HG03342 (cell line): ENCODE data around the gene ARVCF.
"Not testable (repeated sequence)": the region's sequence is repeated elsewhere in the genome, so short reads cannot be mapped to it uniquely, and the experiment has no call there.

ENCODE experiments used
- ATAC-seq: cut with Tn5 transposase; IDR thresholded peaks from one replicate; pipeline ENCODE4 v1.9.1; 2021; ENCODE audit warnings: mild to moderate bottlenecking, moderate library complexity; ENCODE audit not compliant: unreplicated experiment

Gene ARVCF

GRCh38 chr22:19941365-19942082, 75.1 kb downstream of the ARVCF start, which contains the start of the genes COMT and TXNRD2:
TSS of gene COMT (plus strand) at chr22:19941772. CDS start at chr22:19962527, 20,755 bp downstream.
TSS of gene TXNRD2 (minus strand) at chr22:19941818. CDS start at chr22:19941803, 15 bp downstream.
- ATAC-seq: no peak

- no peak for ATAC-seq
Measured at GRCh38 chr22:19940536-19941364, 75.9 kb downstream of the ARVCF start.

DNA sequence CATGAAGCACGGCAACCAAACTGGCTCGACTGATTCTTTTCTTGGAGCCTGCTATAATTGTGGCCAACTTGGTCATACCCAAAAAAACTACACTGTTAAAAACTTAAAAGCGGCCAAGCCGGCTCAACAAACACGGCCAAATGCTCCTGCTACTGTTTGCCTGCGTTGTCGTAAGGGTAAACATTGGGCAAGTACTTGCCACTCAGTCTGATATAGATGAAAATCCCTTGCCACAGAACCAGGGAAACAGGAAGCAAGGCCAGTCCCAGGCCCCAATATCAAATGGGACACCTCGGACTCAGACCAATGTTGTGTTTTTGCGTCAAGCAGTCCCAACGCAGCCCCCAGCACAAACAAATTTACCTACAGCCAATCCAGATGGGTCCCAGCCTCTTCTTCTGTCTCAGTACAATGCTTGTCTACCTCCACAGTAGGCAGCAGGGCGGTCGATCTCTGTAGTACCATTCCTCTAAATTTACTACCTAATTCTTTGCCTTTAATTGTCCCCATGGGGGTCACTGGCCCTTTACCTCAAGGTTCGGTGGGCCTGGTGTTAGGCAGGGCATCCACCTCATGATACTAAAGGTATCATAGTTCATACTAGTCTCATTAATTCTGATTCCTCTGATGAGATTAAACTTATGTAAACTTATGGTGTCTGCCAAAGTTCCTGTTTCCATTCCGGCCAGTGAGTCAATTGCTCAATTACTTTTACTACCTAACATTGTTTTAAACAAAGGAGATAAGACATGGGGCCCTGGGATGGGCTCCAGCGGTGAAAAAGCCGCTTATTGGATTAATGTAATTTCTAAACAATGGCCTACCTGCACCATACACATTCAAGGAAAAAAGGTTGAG, 78.8 kb downstream of the ARVCF start:
- no peak for ATAC-seq

DNA sequence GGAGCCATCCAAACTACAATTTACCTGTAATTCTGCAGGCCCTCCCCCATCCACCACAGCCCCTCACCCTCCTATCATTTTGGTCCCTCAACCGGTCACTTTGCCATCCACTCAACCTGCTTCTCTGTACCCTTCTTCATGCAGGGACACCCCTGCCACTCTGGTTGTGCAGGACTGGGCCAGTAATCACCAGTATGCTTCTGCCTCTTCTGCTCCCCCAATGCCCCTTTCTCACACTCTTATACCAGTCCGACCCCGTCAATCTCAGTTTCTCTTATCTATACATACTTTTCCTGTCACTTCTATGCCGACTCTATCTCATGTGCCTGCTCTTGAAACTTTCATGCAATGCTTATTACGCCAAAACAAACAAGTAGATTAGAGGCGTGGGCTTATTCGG, 80.1 kb downstream of the ARVCF start:
- no peak for ATAC-seq

DNA sequence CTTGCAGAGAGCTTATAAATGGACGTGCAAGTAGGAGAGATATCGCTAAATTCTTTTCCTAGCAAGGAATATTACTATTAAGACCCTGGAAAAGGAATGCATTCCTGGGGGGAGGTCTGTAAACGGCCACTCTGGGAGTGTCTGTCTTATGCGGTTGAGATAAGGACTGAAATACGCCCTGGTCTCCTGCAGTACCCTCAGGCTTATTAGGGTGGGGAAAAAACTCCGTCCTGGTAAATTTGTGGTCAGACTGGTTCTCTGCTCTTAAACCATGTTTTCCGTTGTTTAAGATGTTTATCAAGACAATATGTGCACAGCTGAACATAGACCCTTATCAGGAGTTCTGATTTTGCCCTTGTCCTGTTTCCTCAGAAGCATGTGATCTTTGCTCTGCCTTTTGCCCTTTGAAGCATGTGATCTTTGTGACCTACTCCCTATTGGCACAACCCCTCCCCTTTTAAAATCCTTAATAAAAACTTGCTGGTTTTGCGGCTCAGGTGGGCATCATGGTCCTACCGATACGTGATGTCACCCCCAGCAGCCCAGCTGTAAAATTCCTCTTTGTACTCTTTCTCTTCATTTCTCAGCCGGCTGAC, 81.4 kb downstream of the ARVCF start:
- ATAC-seq: not testable (repeated sequence)

DNA sequence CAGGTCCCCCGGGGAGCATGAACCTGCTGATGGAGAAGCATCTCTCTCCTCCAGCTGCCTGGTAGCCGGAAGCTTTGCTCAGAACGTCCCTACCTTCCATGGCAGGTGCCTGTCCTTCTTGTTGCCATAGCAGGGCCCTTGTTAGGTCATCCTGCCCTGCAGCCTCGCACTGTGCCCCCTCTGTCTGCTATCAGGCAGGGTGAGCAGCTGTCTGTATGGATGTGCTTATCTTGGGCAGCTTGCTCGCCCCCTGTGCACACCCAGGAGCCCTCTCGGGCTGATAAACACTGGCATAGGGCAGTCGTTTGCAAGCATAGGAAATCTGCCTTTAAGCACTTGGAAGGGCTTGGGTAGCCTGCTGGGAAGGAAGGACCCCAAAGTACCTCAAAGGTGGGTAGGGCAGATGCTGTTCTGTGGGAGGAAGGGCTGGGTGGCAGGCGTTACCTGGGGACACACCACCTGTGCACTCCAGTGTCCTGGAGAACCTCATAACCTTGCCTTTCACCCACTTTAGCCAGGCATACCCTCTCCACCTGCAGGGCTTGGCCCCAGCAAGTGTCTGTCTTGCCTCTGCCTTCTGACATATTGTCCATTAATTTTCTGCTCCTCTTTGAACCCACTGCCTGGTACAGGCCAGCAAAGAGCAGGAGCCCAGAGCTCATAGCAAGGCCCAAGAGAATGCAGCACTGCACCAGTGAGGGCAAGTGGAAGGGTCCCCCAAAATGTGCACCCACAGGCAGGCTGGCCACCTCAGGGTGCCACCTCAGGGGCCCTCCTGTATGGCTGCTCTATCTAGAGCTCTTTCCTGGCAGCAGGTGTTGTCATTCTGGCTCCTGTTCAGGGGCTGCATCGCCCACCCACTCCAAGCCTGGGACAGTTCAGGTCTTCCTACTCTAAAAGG, 83.0 kb downstream of the ARVCF start:
- ATAC-seq: no peak

- no peak for ATAC-seq
Measured at GRCh38 chr22:19932367-19933206, 84.0 kb downstream of the ARVCF start.

- no peak for ATAC-seq
Measured at GRCh38 chr22:19931514-19931913, 85.1 kb downstream of the ARVCF start.

- no peak for ATAC-seq
Measured at GRCh38 chr22:19930551-19931486, 85.8 kb downstream of the ARVCF start.

- no peak for ATAC-seq
Measured at GRCh38 chr22:19929586-19930550, 86.8 kb downstream of the ARVCF start.

DNA sequence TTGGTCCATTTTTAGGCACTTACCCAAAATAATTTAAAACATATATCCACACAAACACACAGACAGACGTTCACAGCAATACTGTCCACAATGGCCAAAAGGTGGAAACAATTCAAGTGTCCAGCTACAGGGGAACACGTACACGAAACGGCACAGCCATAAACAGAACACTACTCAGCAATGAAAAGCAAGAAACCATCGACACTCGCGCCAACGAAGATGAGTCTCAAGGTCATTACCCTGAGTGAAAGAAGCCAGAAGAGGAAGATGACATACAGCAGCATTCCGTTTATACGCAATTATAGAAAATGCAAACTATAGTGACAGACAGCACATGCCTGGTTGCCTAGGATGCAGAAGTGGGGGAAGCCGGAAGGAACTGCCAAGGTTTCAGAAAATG, 88.4 kb downstream of the ARVCF start:
- no peak for ATAC-seq

DNA sequence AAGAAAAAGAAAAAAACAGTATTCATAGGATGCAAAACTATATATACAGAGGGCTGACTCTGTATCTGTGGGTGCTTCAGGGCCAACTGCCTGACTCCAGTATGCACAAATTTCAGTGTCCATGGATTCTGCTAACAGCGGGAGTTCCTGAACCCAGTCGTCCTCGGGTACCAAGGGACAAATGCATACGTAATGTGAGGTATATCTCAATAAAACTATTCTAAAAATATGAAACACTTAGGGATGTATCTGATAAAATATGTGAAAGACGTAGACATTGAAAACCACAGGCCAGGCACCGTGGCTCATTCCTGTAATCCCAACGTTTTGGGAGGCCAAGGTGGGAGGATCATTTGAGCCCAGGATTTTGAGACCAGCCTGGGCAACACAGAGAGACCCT, 88.9 kb downstream of the ARVCF start:
- ATAC-seq: no peak

DNA sequence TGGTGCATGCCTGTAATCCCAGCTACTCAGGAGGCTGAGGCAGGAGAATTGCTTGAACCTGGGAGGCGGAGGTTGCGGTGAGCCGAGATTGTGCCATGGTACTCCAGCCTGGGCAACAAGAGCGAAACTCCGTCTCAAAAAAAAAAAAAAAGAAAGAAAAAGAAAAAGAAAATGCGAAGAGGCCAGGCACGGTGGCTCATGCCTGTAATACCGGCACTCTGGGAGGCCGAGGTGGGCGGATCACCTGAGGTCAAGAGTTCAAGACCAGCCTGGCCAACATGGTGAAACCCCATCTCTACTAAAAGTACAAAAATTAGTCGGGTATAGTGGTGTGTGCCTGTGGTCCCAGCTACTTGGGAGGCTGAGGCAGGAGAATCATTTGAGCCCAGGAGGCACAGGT, 90.6 kb downstream of the ARVCF start:
- not testable (repeated sequence) for ATAC-seq

GRCh38 chr22:19923914-19924513, 92.6 kb downstream of the ARVCF start:
- no peak for ATAC-seq

DNA sequence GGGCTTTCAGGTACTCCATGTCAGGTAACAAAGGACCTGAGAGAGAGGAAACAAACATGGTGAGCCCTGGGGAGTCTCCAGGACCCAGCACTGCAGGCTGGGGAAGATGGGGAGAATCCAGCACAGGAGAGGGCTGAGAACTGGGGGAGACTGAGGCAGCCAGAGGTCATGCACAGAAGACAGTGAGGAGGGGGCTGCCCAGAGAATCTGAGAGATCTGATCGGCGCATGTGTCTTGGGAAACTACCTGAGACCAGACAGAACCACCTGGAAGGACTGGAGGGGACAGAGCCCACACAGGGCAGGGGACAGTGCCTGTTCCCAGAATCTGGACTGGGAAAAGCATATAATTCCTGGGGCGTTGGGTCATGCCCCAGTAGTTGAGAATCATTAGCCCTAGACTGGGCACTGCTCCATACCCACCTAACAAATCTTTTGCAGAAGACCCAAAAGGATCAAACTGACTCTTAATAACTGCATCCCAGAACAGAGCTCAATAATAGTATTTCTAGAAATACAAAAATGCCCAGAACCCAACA, 95.0 kb downstream of the ARVCF start:
- no peak for ATAC-seq
